ENCODE measurements around the gene ADAT3.
"Not testable (repeated sequence)": the region's sequence is repeated elsewhere in the genome, so short reads cannot be mapped to it uniquely, and the experiment has no call there.

Gene ADAT3

DNA sequence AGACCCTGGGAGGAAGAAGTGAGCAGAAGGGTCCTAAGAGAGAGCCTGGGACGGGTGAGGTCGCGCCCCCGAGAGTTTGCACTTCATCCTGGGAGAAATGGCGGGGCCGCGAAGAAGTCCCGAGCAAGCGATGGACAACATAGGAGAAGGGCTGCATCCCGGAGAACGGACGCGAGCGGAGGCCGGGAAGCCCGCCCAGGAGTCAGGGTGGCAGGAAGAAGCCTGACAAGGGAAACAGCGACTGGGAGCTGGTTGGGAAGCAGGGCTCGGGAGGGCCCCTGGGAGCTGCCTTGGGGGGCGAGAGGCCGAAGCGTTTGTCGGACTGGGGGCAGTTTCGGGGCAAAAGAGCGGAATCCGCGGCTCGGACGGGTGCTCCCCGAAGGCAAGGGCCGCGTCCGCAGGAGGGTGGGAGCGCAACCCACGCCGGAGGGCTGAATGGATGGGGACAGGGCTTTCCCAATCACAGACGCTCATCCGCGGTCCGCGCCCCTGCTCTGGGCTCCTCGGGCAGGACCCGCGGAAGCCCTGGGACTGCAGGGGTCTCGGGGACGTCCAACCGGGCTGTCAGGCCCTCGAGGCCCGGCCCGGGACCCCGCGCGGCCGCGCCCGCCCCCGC is 20.4 kb upstream of the ADAT3 start:
- no peak for DNase-seq

DNA sequence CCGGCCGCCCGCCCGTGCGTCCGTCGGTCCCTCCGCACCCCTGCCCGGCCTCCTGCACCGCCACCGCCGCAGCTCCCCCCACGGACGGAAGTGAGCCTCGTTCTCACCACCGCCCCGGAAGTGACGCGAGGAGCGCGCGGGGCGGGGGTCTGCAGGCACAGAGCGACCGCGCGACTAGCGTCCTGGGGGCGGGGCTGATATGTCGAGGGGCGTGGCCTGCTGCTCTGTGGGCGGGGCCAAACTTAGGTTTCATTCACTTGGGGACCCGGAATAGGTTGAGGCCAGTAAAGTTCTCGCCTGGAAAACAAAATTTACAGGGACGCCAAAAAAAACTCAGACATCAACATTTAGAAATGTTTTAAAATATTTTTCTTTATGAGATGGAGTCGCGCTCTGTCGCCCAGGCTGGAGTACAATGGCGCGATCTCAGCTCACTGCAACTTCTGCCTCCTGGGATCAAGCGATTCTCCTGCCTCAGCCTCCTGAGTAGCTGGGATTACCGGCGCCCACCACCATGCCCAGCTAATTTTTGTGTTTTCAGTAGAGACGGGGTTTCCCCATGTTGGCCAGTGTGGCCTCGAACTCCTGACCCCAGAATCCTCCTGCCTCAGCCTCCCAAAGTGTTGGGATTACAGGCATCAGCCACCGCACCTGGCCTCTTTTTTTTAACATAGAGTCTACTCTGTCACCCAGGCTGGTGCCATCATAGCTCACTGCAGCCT is 19.6 kb upstream of the ADAT3 start, which contains the start of gene ABHD17A:
Gene ABHD17A, minus strand, starts transcription at position 99 of the 722 bp plus-strand sequence. CDS start 3,930 bp downstream, outside the sequence.
- DNase-seq = peak; percentile 68

DNA sequence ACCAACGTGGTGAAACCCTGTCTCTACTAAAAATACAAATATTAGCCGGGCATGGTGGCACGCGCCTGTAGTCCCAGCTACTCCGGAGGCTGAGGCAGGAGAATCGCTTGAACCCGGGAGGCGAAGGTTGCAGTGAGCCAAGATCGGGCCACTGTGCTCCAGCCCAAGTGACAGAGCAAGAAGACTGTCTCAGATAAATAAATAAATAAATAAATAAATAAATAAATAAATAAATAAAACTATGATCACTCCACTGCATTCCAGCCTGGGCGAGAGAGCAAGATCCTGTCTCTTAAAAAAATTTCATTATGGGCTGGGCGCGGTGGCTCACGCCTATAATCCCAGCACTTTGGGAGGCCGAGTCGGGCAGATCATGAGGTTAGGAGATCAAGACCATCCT is 18.8 kb upstream of the ADAT3 start:
- not testable (repeated sequence) for DNase-seq

DNA sequence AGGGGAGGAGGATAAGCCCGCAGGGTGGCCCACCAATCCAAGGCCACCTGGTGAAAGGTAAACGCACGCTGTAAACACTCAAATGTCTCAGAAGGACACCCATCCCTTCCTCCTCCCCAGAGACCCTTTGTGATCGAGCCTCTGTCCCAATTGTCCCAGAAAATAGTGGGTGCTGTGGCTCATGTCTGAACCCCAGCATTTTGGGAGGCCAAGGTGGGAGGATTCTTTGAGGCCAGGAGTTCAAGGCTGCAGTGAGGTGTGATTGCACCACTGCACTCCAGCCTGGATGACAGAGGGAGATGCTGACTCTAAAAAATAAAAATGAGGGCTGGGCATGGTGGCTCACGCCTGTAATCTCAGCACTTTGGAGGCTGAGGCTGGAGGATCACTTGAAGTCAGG is 16.8 kb upstream of the ADAT3 start:
- DNase-seq = no peak

DNA sequence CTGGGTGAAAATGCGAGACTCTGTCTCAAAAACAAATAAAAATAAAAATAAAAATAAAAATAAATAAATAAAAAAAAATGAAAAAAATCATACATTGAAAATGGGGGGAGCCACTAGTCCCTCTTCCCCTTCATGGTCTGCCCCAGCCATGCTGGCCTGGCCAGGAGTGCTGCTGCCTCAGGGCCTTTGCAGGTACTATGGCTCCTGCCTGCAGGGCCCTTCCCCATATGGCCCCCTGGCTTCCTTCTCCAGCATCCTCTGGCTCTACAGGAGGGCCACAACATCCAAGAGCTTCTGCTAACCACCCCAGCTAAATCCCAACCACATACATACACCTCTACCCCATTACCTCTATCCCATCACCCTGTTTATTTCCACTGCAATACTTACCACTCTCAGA is 15.3 kb upstream of the ADAT3 start:
- no peak for DNase-seq

DNA sequence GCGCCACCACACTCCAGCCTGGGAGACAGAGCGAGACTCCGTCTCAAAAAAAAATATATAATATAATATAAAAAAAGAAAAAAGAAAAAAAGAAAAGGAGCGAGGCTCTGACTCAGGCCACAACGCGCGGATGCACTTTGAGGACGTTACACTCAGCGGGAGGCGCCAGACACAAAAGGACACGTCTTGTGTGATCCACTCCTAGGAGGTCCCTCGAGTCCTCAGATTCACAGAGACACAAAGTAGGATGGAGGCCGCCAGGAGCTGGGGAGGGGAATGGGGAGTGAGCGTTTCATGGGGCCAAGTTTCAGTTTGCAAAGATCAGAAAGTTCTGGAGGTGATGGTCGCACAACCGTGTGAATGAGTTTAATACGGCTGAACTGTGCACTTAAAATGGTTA is 11.4 kb upstream of the ADAT3 start:
- DNase-seq = no peak

DNA sequence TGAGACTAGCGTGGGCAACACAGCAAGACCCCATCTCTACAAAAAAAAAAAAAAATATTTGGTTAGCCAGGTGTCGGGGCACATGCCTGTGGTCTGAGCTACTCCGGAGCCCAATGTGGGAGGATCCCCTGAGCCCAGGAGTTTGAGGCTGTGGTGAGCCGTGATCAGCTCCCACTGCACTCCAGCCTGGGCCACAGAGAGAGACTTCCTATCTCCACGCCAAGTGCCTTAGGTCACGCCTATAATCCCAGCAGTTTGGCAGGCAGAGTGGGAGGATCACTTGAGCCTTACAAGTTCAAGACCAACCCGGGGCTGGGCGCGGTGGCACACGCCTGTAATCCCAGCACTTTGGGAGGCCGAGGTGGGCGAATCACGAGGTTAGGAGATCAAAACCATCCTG is 8.7 kb upstream of the ADAT3 start:
- no peak for DNase-seq

DNA sequence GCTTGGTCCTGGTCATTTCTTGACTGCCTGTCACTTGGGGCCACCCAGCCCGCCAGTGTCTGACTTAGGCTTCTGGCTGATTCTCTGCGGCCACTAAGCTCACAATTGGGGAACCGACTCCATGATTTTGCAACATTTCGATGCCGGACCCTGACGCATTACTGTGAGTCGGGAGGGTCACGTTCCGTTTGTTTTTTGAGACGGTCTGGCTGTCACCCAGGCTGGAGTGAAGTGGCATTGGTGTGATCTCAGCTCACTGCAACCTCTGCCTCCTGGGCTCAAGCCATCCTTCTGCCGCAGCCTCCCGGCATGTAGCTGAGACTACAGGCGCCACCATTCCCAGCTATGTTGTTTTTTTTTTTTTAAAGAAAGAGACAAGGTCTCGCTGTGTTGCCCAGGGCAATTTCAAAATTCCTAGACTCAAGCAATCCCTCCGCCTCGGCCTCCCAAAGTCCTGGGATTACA is 3.2 kb upstream of the ADAT3 start:
- DNase-seq = no peak

DNA sequence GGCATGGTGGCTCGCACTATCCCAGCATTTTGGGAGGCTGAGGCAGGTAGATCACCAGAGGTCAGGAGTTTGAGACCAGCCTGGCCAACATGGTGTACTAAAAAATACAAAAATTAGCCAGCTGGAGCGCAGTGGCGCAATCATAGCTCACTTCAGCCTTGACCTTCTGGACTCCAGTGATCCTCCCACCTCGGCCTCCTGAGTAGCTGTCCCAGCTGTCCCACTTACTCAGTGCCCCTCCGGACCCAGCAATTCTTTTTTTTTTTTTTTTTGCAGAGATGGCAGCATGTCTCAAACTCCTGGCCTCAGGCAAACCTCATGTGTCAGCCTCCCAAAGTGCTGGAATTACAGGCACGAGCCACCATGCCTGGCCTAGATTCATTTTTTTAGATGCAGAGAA is 2.3 kb upstream of the ADAT3 start:
- DNase-seq = no peak

DNA sequence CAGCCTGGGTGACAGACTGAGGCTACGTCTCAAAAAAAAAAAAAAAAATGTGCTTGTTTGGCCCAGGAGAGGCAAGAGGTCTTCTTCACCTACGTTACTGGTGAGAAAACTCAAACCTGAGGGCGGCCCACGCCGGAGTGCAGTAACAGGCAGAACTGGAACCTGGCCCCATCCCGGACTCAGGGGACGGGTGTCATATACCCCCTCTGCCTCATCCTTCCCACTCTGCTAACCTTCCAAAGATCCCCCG is 414 bp upstream of the ADAT3 start:
- DNase-seq = no peak

DNA sequence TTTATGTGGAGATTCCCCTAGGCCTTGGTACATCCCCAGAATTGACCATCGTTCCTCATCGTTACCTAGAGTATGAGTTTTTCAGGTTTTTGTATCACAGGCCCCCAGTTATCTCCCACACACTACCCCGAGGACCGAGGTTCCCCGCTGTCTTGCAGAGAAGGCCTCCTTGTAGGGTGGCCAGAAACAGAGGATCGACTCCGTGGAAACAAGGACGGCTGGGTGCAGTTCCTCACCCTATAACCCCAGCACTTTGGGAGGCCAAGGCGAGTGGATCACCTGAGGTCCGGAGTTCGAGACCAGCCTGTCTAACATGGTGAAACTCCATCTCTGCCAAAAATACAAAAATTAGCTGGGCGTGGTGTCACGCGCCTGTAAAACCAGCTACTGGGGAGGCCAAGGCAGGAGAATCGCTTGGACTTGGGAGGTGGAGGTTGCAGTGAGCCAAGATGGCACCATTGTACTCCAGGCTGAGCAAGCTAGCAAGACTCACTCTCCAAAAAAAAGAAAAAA is 720 bp downstream of the ADAT3 start:
- no peak for DNase-seq

DNA sequence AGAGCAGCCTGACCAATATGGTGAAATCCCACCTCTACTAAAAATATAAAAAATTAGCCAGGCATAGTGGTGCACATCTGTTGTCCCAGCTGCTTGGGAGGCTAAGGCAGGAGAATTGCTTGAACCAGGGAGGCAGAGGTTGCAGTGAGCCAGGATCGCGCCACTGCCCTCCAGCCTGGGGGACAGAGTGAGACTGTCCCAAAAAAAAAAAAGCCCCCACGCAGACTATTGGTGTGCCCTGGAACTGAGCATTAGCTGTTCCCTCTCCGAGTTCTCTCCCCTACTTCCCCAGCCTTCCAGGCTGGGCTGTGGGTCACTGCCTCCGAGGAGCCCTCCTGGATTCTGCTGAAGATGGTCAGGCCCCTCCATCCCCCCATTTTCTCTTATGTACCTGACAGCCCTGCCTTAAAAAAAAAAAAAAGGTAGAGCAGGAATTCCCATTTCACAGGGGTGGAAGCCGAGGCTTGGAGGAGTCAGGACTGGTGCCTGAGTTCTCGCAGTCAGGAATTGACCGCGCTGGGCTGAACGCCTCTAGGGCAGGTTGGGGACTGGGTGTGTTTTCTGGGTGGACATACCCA is 1.9 kb downstream of the ADAT3 start:
- no peak for DNase-seq

DNA sequence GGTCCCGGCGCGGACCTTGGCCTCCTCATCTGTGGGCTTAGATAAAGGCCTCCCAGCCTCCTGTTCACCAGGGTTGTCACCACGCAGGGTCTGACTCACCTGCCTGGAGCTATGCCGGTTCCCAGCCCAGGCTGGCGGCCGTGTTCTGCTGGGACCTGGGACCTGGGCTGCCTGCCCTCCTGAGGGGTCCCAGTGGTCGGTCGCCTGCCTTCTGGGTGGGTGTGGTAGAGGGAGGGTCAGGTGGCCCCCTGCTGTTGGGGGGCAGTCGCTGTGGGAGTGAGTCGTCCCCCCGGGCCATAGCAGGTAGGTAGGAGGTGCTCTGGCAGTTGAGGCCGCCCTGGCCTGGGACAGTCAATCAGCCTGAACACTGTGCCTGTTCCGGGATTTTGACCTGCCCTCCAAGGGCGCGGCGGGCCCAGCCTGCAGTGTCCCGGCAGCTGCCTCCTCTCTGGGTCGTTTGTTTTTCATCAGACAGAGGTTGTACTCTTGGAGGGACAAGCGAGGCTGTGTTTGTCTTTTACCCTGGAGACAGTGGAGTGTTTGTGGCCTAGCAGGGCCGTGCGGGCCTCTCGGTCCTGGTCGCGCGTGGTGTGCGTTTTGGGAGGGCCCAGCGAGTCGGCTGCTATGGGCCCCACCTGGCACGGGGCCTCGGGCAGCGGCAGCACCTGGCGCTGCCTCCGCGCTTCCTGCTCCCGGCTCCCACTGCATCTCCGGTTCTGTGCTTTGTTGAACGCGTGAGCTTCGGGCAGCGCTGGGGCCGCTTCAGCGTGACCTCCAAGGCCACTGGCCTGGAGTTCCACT is 2.6 kb downstream of the ADAT3 start:
- DNase-seq = no peak

DNA sequence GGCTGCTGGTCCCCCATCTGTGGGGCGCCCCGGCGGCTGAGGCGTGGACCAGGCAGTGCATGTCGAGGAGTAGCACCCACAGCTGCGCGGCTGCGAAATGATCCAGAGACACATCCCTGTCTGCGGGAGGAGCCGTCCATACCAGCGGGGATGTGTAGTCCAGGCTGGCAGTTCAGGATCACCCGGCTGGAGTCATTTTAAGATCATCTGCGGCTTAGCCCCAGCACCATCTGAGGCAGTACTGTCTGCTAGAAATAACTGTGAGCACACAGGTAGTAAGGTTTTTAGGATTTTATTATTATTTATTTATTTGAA is 3.1 kb downstream of the ADAT3 start:
- DNase-seq = no peak

DNA sequence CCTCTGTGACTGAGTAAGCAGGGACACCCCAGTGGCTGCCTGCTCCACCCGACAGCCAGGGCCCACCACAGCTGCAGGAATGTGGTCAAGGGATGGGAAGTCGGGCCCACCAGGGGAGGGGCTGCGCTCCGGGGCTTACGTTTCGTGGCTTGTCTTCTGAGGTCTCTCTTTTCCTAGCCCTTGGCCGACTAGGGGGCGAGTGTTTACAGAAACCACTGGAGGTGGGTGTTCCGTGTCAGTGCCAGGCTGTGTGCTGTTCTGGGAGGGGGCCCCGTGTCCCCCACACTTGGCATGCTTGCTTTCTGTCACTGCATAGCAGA is 4.5 kb downstream of the ADAT3 start:
- DNase-seq = no peak

DNA sequence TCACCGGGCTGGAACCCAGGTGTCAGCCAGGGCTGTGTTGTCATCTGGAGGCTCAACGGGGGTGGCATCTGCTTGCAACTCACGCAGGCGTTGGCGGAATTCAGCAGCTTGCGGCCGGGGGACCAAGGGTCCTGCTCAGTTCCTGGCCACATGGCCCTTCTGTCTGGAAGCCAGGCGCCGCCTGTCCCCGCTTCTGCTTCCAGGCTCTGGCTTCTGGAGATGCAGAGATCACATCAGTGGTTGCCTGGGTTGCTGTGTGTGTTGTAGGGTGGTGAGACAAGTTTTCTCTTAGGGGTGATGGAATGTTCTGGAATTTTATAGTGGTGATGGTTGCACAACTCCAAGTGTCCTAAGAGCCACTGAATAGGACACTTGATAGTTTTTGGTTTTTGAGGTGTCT is 5.0 kb downstream of the ADAT3 start:
- DNase-seq = no peak

DNA sequence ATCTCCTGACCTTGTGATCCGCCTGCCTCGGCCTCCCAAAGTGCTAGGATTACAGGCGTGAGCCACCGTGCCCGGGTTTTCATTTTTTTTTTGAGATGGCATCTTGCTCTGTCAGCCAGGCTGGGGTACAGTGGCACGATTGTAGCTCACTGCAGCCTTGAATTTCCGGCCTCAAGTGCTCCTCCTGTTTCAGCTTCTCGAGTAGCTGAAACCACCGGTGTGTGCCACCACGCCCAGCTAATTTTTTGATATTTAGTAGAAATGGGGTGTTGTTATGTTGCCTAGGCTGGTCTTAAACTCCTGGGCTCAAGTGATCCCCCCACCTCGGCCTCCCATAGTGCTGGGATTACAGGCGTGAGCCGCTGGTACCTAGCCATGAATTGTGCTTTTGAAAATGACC is 5.9 kb downstream of the ADAT3 start:
- DNase-seq = no peak

DNA sequence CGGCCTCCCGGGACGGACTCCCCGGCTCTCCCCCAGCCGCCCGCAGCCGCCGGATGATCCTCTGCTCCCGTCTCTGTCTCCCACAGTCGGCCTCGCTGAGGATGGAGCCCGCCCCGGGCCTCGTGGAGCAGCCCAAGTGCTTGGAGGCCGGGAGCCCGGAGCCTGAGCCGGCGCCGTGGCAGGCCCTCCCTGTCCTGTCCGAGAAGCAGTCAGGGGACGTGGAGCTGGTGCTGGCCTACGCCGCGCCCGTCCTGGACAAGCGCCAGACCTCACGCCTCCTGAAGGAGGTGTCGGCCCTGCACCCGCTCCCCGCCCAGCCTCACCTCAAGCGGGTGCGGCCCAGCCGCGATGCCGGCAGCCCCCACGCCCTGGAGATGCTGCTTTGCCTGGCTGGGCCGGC is 6.8 kb downstream of the ADAT3 start:
- DNase-seq = no peak

DNA sequence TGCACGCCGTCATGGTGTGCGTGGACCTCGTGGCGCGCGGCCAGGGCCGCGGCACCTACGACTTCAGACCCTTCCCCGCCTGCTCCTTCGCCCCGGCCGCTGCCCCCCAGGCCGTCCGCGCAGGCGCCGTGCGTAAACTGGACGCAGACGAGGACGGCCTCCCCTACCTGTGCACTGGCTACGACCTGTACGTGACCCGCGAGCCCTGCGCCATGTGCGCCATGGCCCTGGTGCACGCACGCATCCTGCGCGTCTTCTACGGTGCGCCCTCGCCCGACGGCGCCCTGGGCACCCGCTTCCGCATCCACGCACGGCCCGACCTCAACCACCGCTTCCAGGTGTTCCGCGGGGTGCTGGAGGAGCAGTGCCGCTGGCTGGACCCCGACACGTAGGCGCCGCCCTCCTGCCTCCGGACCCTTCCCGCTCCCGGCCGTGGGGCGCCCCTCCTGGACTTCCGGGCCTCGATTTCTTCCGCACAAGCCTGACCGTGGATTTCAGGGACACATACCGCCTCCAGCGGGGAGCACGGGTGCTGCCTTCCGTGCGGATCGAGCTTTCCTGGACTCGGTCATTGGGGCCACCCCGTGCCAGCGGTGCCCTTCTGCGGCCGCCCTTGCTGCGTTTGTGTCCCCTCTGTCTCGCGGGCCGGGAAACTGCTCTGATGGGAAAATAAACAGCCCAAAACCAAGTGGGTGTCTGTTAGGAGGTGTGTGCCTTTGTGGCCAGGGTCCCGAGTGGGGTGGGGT is 7.7 kb downstream of the ADAT3 start:
- no peak for DNase-seq

DNA sequence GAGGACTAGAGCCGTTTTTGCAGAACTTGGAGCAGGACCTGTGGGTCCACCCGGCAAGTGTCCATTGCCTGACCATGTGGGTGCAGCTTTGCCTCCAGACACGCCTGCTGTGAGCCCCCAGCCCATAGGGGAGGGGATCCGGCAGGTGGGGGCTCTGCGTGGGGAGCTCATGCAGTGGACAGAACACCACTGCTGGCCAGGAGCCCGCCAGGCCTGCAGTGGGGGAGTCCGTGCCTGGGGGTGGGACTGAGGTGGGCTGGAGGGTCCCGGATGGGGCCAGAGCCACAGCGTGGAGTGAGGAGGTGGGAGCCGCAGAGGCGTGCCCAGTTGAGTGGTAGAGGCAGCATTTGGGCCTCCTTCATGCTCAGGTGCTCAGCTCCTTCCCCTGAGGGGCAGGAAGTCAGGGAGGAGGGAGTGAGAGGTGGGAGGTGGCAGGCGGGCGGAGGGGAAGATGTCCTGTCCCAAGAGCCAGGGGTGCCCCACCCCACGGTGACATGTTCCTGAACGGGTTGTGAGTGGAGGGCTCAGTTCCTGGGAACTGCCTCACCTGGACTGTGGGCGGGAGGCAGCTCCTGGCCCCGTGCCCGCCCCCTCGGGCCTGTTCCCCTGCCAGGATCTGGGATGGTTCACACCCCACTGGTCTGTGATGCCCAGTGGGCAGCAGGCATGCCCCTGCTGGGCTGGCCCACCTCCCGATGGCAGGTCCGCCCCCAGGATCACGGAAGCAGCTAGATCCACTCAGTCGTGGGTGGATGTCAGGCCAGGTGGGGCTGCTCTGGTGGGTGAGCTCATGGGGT is 8.8 kb downstream of the ADAT3 start:
- DNase-seq = no peak

DNA sequence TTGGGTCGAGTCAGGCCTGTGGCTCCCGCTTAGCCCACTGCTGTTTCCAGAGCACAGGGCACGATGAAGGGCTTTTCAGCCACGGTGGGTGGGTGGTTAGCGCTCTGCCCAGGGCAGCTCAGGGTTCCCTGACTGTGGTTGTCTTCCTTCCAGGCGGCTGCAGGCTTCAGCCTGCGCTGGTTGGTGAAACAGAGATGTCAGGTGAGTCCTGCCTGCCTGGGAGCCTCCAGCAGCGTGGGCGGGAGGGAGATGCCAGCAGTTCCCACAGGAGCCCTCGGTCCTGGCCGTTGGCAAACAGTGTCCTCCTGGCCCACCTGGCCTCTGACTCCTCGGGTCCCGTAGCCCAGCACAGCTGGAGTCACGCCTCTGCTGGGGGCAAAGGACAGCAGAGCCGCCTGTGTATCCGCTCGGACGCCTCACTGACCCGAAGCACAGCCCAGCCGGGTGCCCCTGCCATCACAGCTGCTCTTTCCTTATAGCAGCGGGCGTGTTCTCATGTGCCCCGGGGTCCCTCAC is 9.7 kb downstream of the ADAT3 start:
- DNase-seq = no peak

DNA sequence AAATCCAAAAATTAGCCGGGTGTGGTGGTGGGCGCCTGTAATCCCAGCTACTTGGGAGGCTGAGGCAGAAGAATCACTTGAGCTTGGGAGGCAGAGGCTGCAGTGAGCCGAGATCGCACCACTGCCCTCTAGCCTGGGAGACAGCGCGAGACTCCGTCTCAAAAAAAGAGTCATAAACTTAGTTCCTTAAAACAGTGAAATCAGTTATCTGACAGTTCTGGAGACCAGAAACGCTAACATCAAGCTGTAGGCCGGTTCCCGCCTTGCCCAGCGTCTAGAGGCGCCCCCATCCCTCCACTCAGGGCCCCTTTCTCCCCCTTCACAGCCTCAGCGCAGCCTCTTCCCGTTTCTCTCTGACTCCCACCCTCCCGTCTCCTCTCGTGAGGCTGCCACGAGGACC is 11.9 kb downstream of the ADAT3 start:
- DNase-seq = no peak
